ENCODE results near the gene XXYLT1.

XXYLT1 gene

DNA sequence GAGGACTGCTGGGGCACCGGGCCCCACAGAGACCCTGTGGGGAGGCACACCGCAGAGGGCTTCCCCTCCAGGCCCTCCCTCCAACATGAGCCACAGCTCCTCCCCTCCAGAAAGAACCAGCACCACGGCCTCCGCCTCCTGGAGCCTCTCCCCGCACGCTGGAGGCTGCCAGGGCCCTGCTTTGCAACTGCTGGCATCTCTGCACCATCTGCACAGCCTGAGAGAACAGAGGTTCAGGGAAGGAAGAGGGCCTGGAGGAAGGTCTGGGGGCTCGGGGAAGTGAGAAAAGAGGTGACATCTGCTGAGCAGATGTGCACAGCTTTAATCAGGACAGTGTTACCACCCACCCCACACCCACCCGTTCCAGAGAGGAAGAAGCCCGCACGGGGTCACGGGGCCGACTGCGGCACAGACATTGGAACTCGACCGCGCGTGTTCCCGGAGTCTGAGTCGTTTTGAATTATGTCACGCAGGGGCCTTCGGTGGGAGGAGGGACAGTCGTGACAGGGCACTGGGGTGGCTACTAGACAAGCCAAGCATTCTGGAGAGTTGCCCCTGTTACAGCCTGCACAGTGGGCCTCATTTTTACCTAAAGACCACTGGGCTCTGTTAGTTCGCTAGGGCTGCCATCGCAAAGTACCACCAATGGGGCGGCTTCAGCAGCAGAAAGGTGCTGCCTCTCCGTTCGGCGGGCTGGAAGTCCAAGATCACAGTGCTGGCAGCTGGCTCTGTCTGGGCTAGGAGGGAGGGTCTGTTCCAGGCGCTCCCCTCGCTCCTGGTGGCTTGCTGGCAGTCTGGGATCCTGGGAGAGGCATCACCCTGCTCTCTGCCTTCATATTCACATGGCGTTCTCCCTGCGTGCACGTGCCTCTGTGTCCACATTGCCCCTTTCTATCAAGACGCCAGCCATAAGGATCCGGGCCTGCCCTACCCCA lies 194.8 kb downstream of the XXYLT1 start:
- H3K4me3 ChIP-seq (ENCODE audit: low read depth, low read length), result no peak overlapping the region
- no peaks in the 10 kb centered on the region for H3K9me3 ChIP-seq (ENCODE audit: severe bottlenecking)
- no peak overlapping the region for H3K27ac ChIP-seq
- TF ChIP-seq, protein P1, sequence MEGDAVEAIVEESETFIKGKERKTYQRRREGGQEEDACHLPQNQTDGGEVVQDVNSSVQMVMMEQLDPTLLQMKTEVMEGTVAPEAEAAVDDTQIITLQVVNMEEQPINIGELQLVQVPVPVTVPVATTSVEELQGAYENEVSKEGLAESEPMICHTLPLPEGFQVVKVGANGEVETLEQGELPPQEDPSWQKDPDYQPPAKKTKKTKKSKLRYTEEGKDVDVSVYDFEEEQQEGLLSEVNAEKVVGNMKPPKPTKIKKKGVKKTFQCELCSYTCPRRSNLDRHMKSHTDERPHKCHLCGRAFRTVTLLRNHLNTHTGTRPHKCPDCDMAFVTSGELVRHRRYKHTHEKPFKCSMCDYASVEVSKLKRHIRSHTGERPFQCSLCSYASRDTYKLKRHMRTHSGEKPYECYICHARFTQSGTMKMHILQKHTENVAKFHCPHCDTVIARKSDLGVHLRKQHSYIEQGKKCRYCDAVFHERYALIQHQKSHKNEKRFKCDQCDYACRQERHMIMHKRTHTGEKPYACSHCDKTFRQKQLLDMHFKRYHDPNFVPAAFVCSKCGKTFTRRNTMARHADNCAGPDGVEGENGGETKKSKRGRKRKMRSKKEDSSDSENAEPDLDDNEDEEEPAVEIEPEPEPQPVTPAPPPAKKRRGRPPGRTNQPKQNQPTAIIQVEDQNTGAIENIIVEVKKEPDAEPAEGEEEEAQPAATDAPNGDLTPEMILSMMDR (IDR thresholded peaks at IDR 0.05; ENCODE audit: low read depth, low read length), result no peak
- H3K36me3 ChIP-seq, result no peaks in the 10 kb centered on the region
- H3K27me3 ChIP-seq (ENCODE audit: insufficient read depth, low read depth, severe bottlenecking), result no peaks in the 10 kb centered on the region
- DNase-seq, result no peak

DNA sequence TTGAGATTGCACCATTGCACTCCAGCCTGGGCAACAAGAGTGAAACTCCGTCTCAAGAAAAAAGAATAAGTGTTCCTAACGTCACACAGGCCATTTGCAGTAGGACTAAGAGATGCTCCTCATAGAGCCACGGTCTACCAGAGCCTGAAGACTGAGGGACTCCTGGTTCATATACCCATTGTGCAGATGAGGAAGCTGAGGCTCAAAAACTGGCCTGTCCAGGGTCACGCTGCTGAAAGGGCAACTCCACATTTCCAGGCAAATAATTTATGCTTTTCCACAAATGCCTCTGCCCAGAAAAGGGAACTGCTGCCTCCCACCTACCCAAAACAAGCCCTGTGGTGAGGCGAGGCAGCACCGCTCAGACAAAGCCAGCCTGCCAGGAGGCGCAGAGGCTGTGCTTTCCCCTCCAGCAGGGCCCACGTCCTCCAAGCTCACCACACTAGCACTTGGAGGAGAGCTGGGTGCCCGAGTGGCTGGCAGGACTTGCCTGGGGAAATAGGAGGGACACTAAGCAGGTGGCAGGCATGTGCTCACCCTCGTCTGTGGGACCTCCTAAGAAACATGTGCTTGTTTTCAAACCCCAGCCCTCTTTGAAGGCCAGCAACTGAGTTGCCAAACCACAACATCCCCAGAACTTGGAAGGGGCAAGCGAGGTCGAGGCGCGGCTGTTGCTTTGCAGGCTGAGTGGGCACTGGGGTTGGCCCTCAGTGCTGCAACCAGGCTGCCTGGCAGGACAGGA lies 195.6 kb downstream of the XXYLT1 start:
- Histone ChIP-seq H3K36me3 (no peaks in the 10 kb centered on the region), H3K4me3 (ENCODE audit: low read depth, low read length) (no peak overlapping the region), H3K27ac (no peak overlapping the region), H3K9me3 (ENCODE audit: severe bottlenecking) (no peaks in the 10 kb centered on the region), H3K27me3 (ENCODE audit: insufficient read depth, low read depth, severe bottlenecking) (no peaks in the 10 kb centered on the region)
- DNase-seq, result no peak
- TF ChIP-seq, protein P1 (IDR thresholded peaks at IDR 0.05; ENCODE audit: low read depth, low read length), result no peak

DNA sequence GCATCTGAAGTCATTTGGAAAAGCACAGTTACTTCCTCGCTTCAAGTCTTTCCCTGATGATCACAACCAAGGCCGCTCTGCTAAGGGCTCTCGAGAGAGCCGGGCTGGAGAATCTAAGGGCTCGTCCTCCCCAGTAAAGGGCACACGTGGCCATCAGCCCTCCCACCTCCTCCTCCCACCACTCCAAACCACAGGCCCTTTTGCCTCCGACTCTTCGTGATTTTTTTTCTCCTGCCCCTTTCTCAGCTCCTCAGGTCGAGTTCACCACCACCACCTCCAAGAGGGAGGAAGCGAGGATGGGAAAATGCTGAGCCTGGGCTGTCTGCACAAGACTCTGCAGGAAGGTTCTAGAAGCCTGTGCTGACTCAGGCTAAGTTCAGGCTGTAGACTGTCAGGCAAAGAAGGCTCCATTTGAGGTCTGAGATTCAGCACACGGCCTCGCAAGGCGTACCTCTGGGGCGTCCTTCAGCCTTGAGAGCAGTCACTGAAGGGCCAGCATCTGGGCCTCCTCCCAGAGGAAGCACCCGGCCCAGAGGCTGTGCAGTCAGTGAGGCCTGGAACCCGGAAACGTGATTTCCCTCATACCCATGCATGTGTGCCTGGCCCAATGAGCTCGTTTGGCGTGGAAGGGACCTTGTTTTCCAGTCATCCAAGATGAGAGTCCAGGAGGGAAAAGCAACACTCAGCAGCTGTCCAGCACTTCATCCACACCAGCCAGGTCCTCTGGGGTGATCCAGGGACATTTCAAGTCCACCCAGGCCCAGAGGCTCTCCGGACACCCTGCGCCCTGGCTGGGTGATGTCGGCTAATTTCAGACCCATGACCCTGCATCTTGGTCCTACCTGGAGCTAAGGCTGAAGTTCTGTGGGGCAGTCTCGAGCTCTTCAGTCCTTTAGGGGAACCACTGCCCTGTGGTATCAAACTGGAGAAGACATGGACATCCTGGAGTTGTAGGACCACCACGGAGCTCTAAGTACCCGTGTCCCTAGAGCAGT lies 196.8 kb downstream of the XXYLT1 start:
- no peak for DNase-seq
- no peaks in the 10 kb centered on the region for H3K36me3 ChIP-seq
- no peak overlapping the region for H3K4me3 ChIP-seq (ENCODE audit: low read depth, low read length)
- H3K27ac ChIP-seq, result no peak overlapping the region
- no peaks in the 10 kb centered on the region for H3K9me3 ChIP-seq (ENCODE audit: severe bottlenecking)
- TF ChIP-seq, protein P1 (IDR thresholded peaks at IDR 0.05; ENCODE audit: low read depth, low read length), result no peak
- no peaks in the 10 kb centered on the region for H3K27me3 ChIP-seq (ENCODE audit: insufficient read depth, low read depth, severe bottlenecking)

DNA sequence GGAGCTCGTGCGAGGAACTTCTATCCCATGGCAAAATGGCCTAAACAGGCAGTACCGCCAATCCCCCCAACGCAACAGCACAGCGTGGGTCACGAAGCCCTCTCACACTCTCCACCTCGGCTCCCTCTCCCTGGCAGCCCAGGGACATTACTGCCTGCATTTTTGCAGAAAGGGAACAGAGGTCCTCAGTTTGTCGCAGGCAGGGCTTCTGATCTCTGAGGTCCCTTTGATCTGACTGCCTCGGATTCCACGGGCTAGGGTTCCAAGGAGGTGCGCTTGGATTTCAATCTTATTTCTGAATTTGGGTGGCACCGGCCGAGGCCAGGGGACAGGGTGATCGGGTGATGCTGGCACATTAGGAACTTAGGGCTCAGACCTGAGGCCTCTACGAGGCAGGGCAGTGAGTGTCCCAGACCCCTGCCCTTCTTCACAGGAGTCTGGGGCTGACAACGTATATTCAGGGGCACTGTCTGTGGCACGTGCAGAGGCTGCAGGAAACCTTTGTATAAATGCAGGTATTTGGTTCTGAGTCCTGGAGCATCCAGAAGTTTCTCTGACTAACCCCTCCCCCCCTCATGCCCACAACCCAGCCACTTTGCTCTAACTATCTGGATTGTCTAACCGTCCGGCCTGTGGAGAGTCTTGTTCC lies 197.9 kb downstream of the XXYLT1 start:
- no peak for DNase-seq
- H3K4me3 ChIP-seq (ENCODE audit: low read depth, low read length), result no peak overlapping the region
- no peak overlapping the region for H3K27ac ChIP-seq
- H3K27me3 ChIP-seq (ENCODE audit: insufficient read depth, low read depth, severe bottlenecking), result no peaks in the 10 kb centered on the region
- H3K36me3 ChIP-seq, result no peaks in the 10 kb centered on the region
- no peaks in the 10 kb centered on the region for H3K9me3 ChIP-seq (ENCODE audit: severe bottlenecking)
- TF ChIP-seq, protein P1 (IDR thresholded peaks at IDR 0.05; ENCODE audit: low read depth, low read length), result no peak
